ENCODE measurements around the gene GPSM3.

GPSM3 gene

DNA sequence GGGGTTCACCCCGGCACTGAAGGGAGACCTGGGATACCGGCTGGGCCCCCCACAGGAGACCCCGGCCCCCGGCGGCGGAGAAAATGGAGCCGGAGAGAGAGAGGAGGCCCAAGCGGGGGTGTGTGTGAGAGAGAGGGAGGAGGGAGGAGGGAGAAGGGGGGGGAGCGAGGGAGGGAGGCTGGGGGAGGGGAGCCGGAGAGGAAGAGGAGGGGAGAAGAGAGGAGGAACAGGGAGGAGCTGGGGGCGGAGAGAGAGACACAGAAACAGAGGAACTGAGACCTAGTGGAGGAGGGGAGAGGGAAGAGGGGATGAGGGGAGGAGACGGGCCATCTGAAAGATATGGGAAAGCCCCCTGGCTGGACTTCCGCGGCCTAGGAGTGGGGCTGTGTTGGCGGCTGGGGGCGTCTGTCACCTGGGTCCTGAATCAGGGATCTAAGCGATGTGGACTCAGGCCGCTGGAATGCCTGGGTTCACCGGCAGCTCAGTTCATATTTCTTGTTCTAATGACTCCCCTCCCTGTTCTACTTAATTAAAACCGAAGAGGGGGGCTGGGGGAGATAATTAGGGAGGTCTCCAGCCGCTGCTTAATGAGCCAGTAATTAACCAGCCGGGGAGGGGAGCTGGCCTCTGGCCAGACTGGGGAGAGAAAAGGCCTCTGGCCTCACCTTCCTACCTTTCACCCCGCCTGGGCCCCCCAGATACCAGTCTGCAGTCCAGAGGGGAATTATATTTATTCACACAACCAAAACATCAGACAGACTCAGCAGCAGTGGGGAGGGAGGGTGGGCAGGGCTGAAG is 2.2 kb downstream of the GPSM3 start, which contains the start of gene PBX2 (continued):
- TF ChIP-seq ZSCAN5A (tag by site-specific recombination; IDR thresholded peaks at IDR 0.05) (no peak), ZNF585B (tag by site-specific recombination; IDR thresholded peaks at IDR 0.05) (no peak), ZNF114 (tag by site-specific recombination; IDR thresholded peaks at IDR 0.05) (no peak), ZNF558 (tag by site-specific recombination; IDR thresholded peaks at IDR 0.05) (no peak), ZNF658 (tag by site-specific recombination; IDR thresholded peaks at IDR 0.05) (no peak), ZNF624 (tag by site-specific recombination; IDR thresholded peaks at IDR 0.05) (no peak), ZNF37A (tag by site-specific recombination; IDR thresholded peaks at IDR 0.05) (no peak), ZNF76 (tag by site-specific recombination; IDR thresholded peaks at IDR 0.05; ENCODE audit: borderline replicate concordance, low read depth) (0 out of 2 replicates have a peak, but pooled peaks have one; percentile 17), ZNF548 (tag by site-specific recombination; IDR thresholded peaks at IDR 0.05) (no peak), HOXD13 (CRISPR knock-in tag; IDR thresholded peaks at IDR 0.05; ENCODE audit: borderline replicate concordance) (0 out of 2 replicates have a peak, but pooled peaks have one; percentile 56), ZIC2 (tag by site-specific recombination; IDR thresholded peaks at IDR 0.05) (peak; percentile 91), TCF7L2 (IDR thresholded peaks at IDR 0.05; ENCODE audit: borderline replicate concordance, low read depth, low read length) (no peak), ZNF211 (tag by site-specific recombination; IDR thresholded peaks at IDR 0.05; ENCODE audit: low read depth) (no peak), ZNF280C (tag by site-specific recombination; IDR thresholded peaks at IDR 0.05) (no peak), OSR2 (tag by site-specific recombination; IDR thresholded peaks at IDR 0.05) (no peak), ZNF132 (tag by site-specific recombination; IDR thresholded peaks at IDR 0.05; ENCODE audit: borderline replicate concordance) (no peak), ZNF785 (tag by site-specific recombination; IDR thresholded peaks at IDR 0.05) (no peak), ZNF530 (tag by site-specific recombination; IDR thresholded peaks at IDR 0.05; ENCODE audit: low read depth) (no peak), ZNF654 (tag by site-specific recombination; IDR thresholded peaks at IDR 0.05; ENCODE audit: low read depth) (no peak; the same call in 1 of the 2 replicates), ZNF302 (tag by site-specific recombination; IDR thresholded peaks at IDR 0.05; ENCODE audit: low read depth) (no peak), ZNF473 (tag by site-specific recombination; IDR thresholded peaks at IDR 0.05) (no peak), ZEB2 (tag by site-specific recombination; IDR thresholded peaks at IDR 0.05) (peak; percentile 82), BCL11B (tag by site-specific recombination; IDR thresholded peaks at IDR 0.05; ENCODE audit: low read depth) (peak; percentile 25; the same call in 1 of the 2 replicates), KLF9 (tag by site-specific recombination; IDR thresholded peaks at IDR 0.05; ENCODE audit: low read depth) (peak; percentile 87), SCRT1 (tag by site-specific recombination; IDR thresholded peaks at IDR 0.05; ENCODE audit: borderline replicate concordance) (no peak), SP2 (tag by site-specific recombination; IDR thresholded peaks at IDR 0.05) (peak; percentile 98)
- TF ChIP-seq, protein P1, sequence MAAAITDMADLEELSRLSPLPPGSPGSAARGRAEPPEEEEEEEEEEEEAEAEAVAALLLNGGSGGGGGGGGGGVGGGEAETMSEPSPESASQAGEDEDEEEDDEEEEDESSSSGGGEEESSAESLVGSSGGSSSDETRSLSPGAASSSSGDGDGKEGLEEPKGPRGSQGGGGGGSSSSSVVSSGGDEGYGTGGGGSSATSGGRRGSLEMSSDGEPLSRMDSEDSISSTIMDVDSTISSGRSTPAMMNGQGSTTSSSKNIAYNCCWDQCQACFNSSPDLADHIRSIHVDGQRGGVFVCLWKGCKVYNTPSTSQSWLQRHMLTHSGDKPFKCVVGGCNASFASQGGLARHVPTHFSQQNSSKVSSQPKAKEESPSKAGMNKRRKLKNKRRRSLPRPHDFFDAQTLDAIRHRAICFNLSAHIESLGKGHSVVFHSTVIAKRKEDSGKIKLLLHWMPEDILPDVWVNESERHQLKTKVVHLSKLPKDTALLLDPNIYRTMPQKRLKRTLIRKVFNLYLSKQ (tag by site-specific recombination; IDR thresholded peaks at IDR 0.05; ENCODE audit: borderline replicate concordance): no peak
- TF ChIP-seq, protein P2, sequence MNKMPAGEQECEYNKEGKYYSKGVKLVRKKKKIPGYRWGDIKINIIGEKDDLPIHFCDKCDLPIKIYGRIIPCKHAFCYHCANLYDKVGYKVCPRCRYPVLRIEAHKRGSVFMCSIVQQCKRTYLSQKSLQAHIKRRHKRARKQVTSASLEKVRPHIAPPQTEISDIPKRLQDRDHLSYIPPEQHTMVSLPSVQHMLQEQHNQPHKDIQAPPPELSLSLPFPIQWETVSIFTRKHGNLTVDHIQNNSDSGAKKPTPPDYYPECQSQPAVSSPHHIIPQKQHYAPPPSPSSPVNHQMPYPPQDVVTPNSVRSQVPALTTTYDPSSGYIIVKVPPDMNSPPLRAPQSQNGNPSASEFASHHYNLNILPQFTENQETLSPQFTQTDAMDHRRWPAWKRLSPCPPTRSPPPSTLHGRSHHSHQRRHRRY (tag by site-specific recombination; IDR thresholded peaks at IDR 0.05): no peak
- TF ChIP-seq, protein P3, sequence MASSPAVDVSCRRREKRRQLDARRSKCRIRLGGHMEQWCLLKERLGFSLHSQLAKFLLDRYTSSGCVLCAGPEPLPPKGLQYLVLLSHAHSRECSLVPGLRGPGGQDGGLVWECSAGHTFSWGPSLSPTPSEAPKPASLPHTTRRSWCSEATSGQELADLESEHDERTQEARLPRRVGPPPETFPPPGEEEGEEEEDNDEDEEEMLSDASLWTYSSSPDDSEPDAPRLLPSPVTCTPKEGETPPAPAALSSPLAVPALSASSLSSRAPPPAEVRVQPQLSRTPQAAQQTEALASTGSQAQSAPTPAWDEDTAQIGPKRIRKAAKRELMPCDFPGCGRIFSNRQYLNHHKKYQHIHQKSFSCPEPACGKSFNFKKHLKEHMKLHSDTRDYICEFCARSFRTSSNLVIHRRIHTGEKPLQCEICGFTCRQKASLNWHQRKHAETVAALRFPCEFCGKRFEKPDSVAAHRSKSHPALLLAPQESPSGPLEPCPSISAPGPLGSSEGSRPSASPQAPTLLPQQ (tag by site-specific recombination; IDR thresholded peaks at IDR 0.05): peak; percentile 65; the same call in 1 of the 2 replicates
- TF ChIP-seq, protein P4, sequence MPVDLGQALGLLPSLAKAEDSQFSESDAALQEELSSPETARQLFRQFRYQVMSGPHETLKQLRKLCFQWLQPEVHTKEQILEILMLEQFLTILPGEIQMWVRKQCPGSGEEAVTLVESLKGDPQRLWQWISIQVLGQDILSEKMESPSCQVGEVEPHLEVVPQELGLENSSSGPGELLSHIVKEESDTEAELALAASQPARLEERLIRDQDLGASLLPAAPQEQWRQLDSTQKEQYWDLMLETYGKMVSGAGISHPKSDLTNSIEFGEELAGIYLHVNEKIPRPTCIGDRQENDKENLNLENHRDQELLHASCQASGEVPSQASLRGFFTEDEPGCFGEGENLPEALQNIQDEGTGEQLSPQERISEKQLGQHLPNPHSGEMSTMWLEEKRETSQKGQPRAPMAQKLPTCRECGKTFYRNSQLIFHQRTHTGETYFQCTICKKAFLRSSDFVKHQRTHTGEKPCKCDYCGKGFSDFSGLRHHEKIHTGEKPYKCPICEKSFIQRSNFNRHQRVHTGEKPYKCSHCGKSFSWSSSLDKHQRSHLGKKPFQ (tag by site-specific recombination; IDR thresholded peaks at IDR 0.05): no peak
